K562 (cell line): ENCODE measurements around the gene CHAF1A. TPM values are rescaled to one million over a fixed set of nuclear protein-coding genes. Genes with fewer than 3 reads are reported as not detected.

Experiments
- ATF2 ChIP-seq: sonication (generic); formaldehyde crosslinking; IDR thresholded peaks from 2 replicates; pipeline ENCODE4 v1.8.1; 2022; ENCODE audit warnings: missing genetic modification reagents
- BCOR ChIP-seq: fragments of 450-650 bp; IDR thresholded peaks from 2 replicates; pipeline ENCODE4 v1.6.1; 2016
- BHLHE40 ChIP-seq: IDR thresholded peaks from 2 replicates; pipeline ENCODE4 v1.6.1; 2011; ENCODE audit warnings: low read length, improper control_type of control experiment
- BRD9 ChIP-seq: fragments of 450-650 bp; IDR thresholded peaks from 2 replicates; pipeline ENCODE4 v1.6.1; 2018; ENCODE audit warnings: low read depth; ENCODE audit not compliant: partially characterized antibody
- CCNT2 ChIP-seq: IDR thresholded peaks from 2 replicates; pipeline ENCODE4 v1.6.1; 2011; ENCODE audit warnings: borderline replicate concordance, low read depth, mild to moderate bottlenecking, moderate library complexity, mixed read lengths, low read length; ENCODE audit not compliant: insufficient read length; ENCODE audit errors: extremely low read depth
- CTBP1 ChIP-seq: fragments of 450-650 bp; IDR thresholded peaks from 2 replicates; pipeline ENCODE4 v1.6.1; 2016; ENCODE audit warnings: borderline replicate concordance
- MCM3 ChIP-seq: fragments of 450-650 bp; IDR thresholded peaks from 2 replicates; pipeline ENCODE4 v1.6.1; 2016
- PHF20 ChIP-seq: fragments of 450-650 bp; IDR thresholded peaks from 2 replicates; pipeline ENCODE4 v1.6.1; 2018; ENCODE audit not compliant: partially characterized antibody
- RUNX1 ChIP-seq: sonication (generic); IDR thresholded peaks from 2 replicates; pipeline ENCODE4 v1.6.1; 2016; ENCODE audit warnings: antibody characterized with exemption, low read depth
- SAP30 ChIP-seq: fragments of 200-600 bp; sonication (generic); IDR thresholded peaks from 2 replicates; pipeline ENCODE4 v1.6.1; 2012; ENCODE audit warnings: borderline replicate concordance, low read depth, mild to moderate bottlenecking, moderate library complexity, low read length, control low read depth, inconsistent platforms; ENCODE audit not compliant: insufficient read depth, poor library complexity, severe bottlenecking
- ZBTB7A ChIP-seq: IDR thresholded peaks from 2 replicates; pipeline ENCODE4 v1.6.1; 2011; ENCODE audit warnings: low read depth, mild to moderate bottlenecking, low read length, moderate library complexity, borderline replicate concordance; ENCODE audit not compliant: control insufficient read depth
- polyA plus RNA-seq, 8 experiments: library from polyadenylated mRNA; depleted of rRNA in 4 of 8; stranded (reverse) in 5 of 8; unstranded in 3 of 8; fragments of >200 nt; fragmentation: Nextera tagmentation in 2 of 8; fragmentation: Illumina TruSeq in 1 of 8; extraction: Ambion mirVana in 2 of 8; extraction: Trizol in 1 of 8; gene quantifications; 2 replicates each; pipeline versions ENCODE4 v1.2.1 to v1.2.3, GENCODE V29; 2011 to 2014; ENCODE audit warnings: inconsistent platforms in 1 of 8, missing spikeins in 1 of 8
- total RNA-seq, 7 experiments: library from RNA; depleted of rRNA in 6 of 7; stranded (reverse); fragments of >200 nt in 6 of 7; fragmentation: Illumina TruSeq in 2 of 7; extraction: Trizol in 2 of 7; gene quantifications; 2 replicates each; pipeline versions ENCODE4 v1.2.1 to v1.2.3, GENCODE V29; 2011 to 2021; ENCODE audit warnings: low replicate concordance in 1 of 7
- TF ChIP-seq, protein P1 (sequence below): sonication (generic); formaldehyde crosslinking; IDR thresholded peaks from 2 replicates; pipeline ENCODE4 v1.8.0; 2022; ENCODE audit warnings: mild to moderate bottlenecking, missing genetic modification reagents
- TF ChIP-seq, protein P2 (sequence below): fragments of 200-800 bp; sonication (Bioruptor generic); IDR thresholded peaks from 2 replicates; pipeline ENCODE4 v1.6.1; 2016; ENCODE audit warnings: missing genetic modification characterization, missing compliant biosample characterization

The CHAF1A gene
- total and polyA plus RNA-seq, 9 of the 15 experiments (the other 6 are each of a cell fraction or from before 2014, with no cell fraction given), result 1.6 to 86.9 (median 45.2) TPM

- TF ChIP-seq SAP30 (peak; percentile 63), CTBP1 (0 out of 2 replicates have a peak, but pooled peaks have one; percentile 56), ZBTB7A (peak; percentile 64), RUNX1 (no peak), BCOR (no peak), BHLHE40 (peak; percentile 74), ATF2 (CRISPR knock-in tag) (peak; percentile 61; the same call in 1 of the 2 replicates), BRD9 (peak; percentile 46), MCM3 (no peak), PHF20 (no peak), CCNT2 (peak; percentile 79)
- TF ChIP-seq, protein P1, sequence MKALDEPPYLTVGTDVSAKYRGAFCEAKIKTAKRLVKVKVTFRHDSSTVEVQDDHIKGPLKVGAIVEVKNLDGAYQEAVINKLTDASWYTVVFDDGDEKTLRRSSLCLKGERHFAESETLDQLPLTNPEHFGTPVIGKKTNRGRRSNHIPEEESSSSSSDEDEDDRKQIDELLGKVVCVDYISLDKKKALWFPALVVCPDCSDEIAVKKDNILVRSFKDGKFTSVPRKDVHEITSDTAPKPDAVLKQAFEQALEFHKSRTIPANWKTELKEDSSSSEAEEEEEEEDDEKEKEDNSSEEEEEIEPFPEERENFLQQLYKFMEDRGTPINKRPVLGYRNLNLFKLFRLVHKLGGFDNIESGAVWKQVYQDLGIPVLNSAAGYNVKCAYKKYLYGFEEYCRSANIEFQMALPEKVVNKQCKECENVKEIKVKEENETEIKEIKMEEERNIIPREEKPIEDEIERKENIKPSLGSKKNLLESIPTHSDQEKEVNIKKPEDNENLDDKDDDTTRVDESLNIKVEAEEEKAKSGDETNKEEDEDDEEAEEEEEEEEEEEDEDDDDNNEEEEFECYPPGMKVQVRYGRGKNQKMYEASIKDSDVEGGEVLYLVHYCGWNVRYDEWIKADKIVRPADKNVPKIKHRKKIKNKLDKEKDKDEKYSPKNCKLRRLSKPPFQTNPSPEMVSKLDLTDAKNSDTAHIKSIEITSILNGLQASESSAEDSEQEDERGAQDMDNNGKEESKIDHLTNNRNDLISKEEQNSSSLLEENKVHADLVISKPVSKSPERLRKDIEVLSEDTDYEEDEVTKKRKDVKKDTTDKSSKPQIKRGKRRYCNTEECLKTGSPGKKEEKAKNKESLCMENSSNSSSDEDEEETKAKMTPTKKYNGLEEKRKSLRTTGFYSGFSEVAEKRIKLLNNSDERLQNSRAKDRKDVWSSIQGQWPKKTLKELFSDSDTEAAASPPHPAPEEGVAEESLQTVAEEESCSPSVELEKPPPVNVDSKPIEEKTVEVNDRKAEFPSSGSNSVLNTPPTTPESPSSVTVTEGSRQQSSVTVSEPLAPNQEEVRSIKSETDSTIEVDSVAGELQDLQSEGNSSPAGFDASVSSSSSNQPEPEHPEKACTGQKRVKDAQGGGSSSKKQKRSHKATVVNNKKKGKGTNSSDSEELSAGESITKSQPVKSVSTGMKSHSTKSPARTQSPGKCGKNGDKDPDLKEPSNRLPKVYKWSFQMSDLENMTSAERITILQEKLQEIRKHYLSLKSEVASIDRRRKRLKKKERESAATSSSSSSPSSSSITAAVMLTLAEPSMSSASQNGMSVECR (CRISPR knock-in tag), result peak; percentile 88
- TF ChIP-seq, protein P2, sequence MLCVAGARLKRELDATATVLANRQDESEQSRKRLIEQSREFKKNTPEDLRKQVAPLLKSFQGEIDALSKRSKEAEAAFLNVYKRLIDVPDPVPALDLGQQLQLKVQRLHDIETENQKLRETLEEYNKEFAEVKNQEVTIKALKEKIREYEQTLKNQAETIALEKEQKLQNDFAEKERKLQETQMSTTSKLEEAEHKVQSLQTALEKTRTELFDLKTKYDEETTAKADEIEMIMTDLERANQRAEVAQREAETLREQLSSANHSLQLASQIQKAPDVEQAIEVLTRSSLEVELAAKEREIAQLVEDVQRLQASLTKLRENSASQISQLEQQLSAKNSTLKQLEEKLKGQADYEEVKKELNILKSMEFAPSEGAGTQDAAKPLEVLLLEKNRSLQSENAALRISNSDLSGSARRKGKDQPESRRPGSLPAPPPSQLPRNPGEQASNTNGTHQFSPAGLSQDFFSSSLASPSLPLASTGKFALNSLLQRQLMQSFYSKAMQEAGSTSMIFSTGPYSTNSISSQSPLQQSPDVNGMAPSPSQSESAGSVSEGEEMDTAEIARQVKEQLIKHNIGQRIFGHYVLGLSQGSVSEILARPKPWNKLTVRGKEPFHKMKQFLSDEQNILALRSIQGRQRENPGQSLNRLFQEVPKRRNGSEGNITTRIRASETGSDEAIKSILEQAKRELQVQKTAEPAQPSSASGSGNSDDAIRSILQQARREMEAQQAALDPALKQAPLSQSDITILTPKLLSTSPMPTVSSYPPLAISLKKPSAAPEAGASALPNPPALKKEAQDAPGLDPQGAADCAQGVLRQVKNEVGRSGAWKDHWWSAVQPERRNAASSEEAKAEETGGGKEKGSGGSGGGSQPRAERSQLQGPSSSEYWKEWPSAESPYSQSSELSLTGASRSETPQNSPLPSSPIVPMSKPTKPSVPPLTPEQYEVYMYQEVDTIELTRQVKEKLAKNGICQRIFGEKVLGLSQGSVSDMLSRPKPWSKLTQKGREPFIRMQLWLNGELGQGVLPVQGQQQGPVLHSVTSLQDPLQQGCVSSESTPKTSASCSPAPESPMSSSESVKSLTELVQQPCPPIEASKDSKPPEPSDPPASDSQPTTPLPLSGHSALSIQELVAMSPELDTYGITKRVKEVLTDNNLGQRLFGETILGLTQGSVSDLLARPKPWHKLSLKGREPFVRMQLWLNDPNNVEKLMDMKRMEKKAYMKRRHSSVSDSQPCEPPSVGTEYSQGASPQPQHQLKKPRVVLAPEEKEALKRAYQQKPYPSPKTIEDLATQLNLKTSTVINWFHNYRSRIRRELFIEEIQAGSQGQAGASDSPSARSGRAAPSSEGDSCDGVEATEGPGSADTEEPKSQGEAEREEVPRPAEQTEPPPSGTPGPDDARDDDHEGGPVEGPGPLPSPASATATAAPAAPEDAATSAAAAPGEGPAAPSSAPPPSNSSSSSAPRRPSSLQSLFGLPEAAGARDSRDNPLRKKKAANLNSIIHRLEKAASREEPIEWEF, result peak; percentile 75; the same call in 1 of the 2 replicates
Measured at GRCh38 chr19:4400135-4400936, 2.1 kb upstream of the CHAF1A start, which contains the start of gene SH3GL1 (continued).
